BJ (cell line): ENCODE measurements around the gene TTC28. TPM values are rescaled to one million over a fixed set of nuclear protein-coding genes. Genes with fewer than 3 reads are reported as not detected.

Experiments
- CTCF ChIA-PET: fragments of 350-600 bp; formaldehyde crosslinking; extraction: SDS; loops from one replicate; lab custom pipeline; 2021; ENCODE audit warnings: antibody characterized with exemption, inconsistent platforms; lab: Yijun Ruan, JAX
- POLR2A ChIA-PET: fragments of 300-600 bp; sonication (Branson Sonifier 250); formaldehyde crosslinking; extraction: SDS; loops from one replicate; lab custom pipeline; 2021; ENCODE audit warnings: antibody characterized with exemption; lab: Charles Lee
- DNase-seq: peaks from one replicate; pipeline ENCODE4 v3.0.0-alpha.2; 2011; ENCODE audit warnings: low read depth
- H3K27me3 ChIP-seq: 2 replicates; pipeline ENCODE4 v1.6.0; 2011; ENCODE audit warnings: low read length; ENCODE audit not compliant: control insufficient read depth, insufficient read depth
- H3K36me3 ChIP-seq: 2 replicates; pipeline ENCODE4 v1.5.1; 2011; ENCODE audit warnings: low read length; ENCODE audit not compliant: control insufficient read depth, insufficient read depth
- H3K4me3 ChIP-seq: 2 replicates; pipeline ENCODE4 v1.5.1; 2011; ENCODE audit warnings: low read depth, mild to moderate bottlenecking, control low read depth, low read length
- CTCF ChIP-seq: IDR thresholded peaks from 2 replicates; pipeline ENCODE4 v1.5.1; 2011; ENCODE audit warnings: low read depth, mild to moderate bottlenecking, control low read depth, inconsistent platforms, low read length, moderate library complexity; ENCODE audit not compliant: insufficient read depth
- polyA plus RNA-seq: library from polyadenylated mRNA; depleted of rRNA; stranded (reverse); fragments of >200 nt; gene quantifications from 2 replicates; pipeline ENCODE4 v1.2.3, GENCODE V29; 2011

Gene TTC28
- polyA plus RNA-seq, 1 experiment: 8.7 TPM

- POLR2A ChIA-PET: no interaction called here
- no peak for TF ChIP-seq CTCF
- CTCF ChIA-PET: no interaction called here
- H3K27me3 ChIP-seq: no peaks in the 10 kb centered on the region
- H3K36me3 ChIP-seq: peaks cover 13% of the 10 kb centered on the region
- no peak overlapping the region for H3K4me3 ChIP-seq
- no peak for DNase-seq
Measured at GRCh38 chr22:27993774-27994350, 685.8 kb downstream of the TTC28 start.

GRCh38 chr22:27993201-27993635 lies 686.4 kb downstream of the TTC28 start:
- Histone ChIP-seq H3K27me3 (no peaks in the 10 kb centered on the region), H3K4me3 (no peak overlapping the region), H3K36me3 (peaks cover 10% of the 10 kb centered on the region)
- DNase-seq: no peak
- no peak for TF ChIP-seq CTCF
- CTCF ChIA-PET: no interaction called here
- POLR2A ChIA-PET: no interaction called here

GRCh38 chr22:27992294-27993165 lies 687.1 kb downstream of the TTC28 start:
- peaks cover 10% of the 10 kb centered on the region for H3K36me3 ChIP-seq
- ChIA-PET POLR2A (no interaction called here), CTCF (interaction anchor here (1.1 to 1.6 kb wide), 3 partner anchors 78 to 1252 kb away, joined by 3 to 6 read pairs (median 3); no protein-coding TSS in a partner anchor)
- TF ChIP-seq CTCF: no peak
- no peak for DNase-seq
- H3K4me3 ChIP-seq: no peak overlapping the region
- no peaks in the 10 kb centered on the region for H3K27me3 ChIP-seq

GRCh38 chr22:27991586-27992293 lies 687.9 kb downstream of the TTC28 start:
- ChIA-PET CTCF (interaction anchor here (1.0 to 1.7 kb wide), 5 partner anchors 7 to 1251 kb away, joined by 3 to 6 read pairs (median 3); no protein-coding TSS in a partner anchor), POLR2A (interaction anchor here (0.6 kb wide), 1 partner anchor 86 kb away, joined by 4 read pairs; no protein-coding TSS in a partner anchor)
- TF ChIP-seq CTCF: no peak
- DNase-seq: no peak
- no peaks in the 10 kb centered on the region for H3K27me3 ChIP-seq
- H3K4me3 ChIP-seq: no peak overlapping the region
- peaks cover 10% of the 10 kb centered on the region for H3K36me3 ChIP-seq
